ENCODE results near the gene PTPRT. TPM values are rescaled to one million over a fixed set of nuclear protein-coding genes. Genes with fewer than 3 reads are reported as not detected.

Gene PTPRT
- total and polyA plus RNA-seq, 2 experiments from 2014 or later, result not detected

GRCh38 chr20:42485556-42485955 is 704.1 kb downstream of the PTPRT start:
- H3K4me3 Mint-ChIP-seq, result no peak overlapping the region
- peaks cover 3% of the 10 kb centered on the region for H3K27me3 Mint-ChIP-seq (ENCODE audit: insufficient read depth, low read depth, poor library complexity)
- peaks cover 100% of the 10 kb centered on the region for H3K9me3 Mint-ChIP-seq
- no peaks in the 10 kb centered on the region for H3K4me1 ChIP-seq (ENCODE audit: insufficient read depth)
- H4K20me1 ChIP-seq (replicated peaks; ENCODE audit: insufficient read depth), result no peaks in the 10 kb centered on the region
- H3K4me2 ChIP-seq, result no peak overlapping the region
- H3K27ac ChIP-seq (ENCODE audit: low read depth), result no peak overlapping the region
- H3F3A ChIP-seq (replicated peaks; ENCODE audit: low read depth), result no peaks in the 10 kb centered on the region
- no peaks in the 10 kb centered on the region for H3K4me1 Mint-ChIP-seq
- H3K27ac Mint-ChIP-seq, result no peak overlapping the region
- no peaks in the 10 kb centered on the region for H3K9me2 ChIP-seq (ENCODE audit: insufficient read depth)
- TF ChIP-seq STAT1 (IDR thresholded peaks at IDR 0.05; ENCODE audit: unreplicated experiment) (no peak), ZNF462 (CRISPR knock-in tag; IDR thresholded peaks at IDR 0.05) (no peak), REST (IDR thresholded peaks at IDR 0.05; ENCODE audit: unreplicated experiment) (no peak), ETS1 (IDR thresholded peaks at IDR 0.05) (no peak), EZH2 (IDR thresholded peaks at IDR 0.05; ENCODE audit: low read depth, unreplicated experiment) (no peak), CTCF (conservative IDR thresholded peaks at IDR 0.05; ENCODE audit: low read depth in 2 of 2) (no peak), NANOG (IDR thresholded peaks at IDR 0.05; ENCODE audit: borderline replicate concordance) (no peak), CREB1 (CRISPR knock-in tag; IDR thresholded peaks at IDR 0.05; ENCODE audit: low read depth) (no peak), JUNB (IDR thresholded peaks at IDR 0.05; ENCODE audit: unreplicated experiment) (no peak), POLR2AphosphoS5 (IDR thresholded peaks at IDR 0.05; ENCODE audit: low read depth) (no peak), ZNF114 (CRISPR knock-in tag; IDR thresholded peaks at IDR 0.05) (no peak), EZH2phosphoT487 (IDR thresholded peaks at IDR 0.05; ENCODE audit: unreplicated experiment) (no peak), ZNF331 (CRISPR knock-in tag; IDR thresholded peaks at IDR 0.05; ENCODE audit: low read depth) (no peak)
- H3K36me3 ChIP-seq (ENCODE audit: insufficient read depth), result peaks cover 10% of the 10 kb centered on the region; the same call in 1 of the 2 replicates
- DNase-seq (ENCODE audit: low spot score) (no peak), ATAC-seq (no peak)
- H2AFZ ChIP-seq, result no peak overlapping the region
- H3K79me2 ChIP-seq (replicated peaks; ENCODE audit: insufficient read depth), result no peaks in the 10 kb centered on the region
- peaks cover 39% of the 10 kb centered on the region for H3K36me3 Mint-ChIP-seq (ENCODE audit: low read depth)
- no peak overlapping the region for H3K4me3 ChIP-seq
- H3K27me3 ChIP-seq (ENCODE audit: insufficient read depth), result no peaks in the 10 kb centered on the region
